8988T (cell line): ENCODE data around the gene R3HDM4.
"Not testable (repeated sequence)": the region's sequence is repeated elsewhere in the genome, so short reads cannot be mapped to it uniquely, and the experiment has no call there.

ENCODE experiments used
- DNase-seq: peaks from one replicate; pipeline ENCODE4 v3.0.0; 2011

The R3HDM4 gene

DNA sequence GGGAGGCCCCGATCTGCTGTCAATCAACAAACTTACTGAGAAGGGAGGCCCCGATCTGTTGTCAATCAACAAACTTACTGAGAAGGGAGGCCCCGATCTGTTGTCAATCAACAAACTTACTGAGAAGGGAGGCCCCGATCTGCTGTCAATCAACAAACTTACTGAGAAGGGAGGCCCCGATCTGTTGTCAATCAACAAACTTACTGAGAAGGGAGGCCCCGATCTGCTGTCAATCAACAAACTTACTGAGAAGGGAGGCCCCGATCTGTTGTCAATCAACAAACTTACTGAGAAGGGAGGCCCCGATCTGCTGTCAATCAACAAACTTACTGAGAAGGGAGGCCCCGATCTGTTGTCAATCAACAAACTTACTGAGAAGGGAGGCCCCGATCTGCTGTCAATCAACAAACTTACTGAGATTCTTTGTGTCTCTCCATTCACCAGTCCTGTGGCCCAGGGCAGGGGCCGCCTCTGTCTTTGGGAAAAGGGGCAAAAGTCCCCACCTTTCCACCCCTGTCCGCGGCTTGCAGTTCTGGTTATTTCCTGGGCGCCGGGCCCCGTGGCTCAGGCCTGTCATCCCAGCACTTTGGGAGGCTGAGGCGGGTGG lies 59.3 kb downstream of the R3HDM4 start:
- DNase-seq = not testable (repeated sequence)

DNA sequence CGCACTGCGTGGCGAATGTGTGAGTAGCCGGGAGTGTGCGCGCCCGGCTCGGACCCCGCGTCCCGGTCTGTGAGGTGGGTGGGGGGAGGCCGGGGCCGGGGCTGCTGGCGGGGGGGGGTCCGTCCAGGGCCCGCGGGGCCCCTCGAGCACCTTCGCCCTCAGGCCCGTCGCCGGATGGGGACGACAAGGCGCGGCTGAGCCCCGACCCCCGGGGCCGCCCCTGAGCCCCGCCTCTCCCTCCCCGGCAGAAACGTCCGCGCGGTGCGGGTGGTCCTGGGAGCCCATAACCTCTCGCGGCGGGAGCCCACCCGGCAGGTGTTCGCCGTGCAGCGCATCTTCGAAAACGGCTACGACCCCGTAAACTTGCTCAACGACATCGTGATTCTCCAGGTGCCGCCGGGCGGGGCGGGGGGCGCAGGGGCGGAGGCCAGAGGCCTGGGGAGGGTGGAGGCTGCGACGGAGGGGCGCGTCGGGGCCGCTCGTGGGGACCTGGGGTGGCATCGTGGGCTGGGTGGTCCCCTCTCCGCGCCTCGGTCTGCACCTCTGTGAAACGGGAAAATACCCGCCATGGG lies 59.9 kb downstream of the R3HDM4 start:
- DNase-seq = no peak

DNA sequence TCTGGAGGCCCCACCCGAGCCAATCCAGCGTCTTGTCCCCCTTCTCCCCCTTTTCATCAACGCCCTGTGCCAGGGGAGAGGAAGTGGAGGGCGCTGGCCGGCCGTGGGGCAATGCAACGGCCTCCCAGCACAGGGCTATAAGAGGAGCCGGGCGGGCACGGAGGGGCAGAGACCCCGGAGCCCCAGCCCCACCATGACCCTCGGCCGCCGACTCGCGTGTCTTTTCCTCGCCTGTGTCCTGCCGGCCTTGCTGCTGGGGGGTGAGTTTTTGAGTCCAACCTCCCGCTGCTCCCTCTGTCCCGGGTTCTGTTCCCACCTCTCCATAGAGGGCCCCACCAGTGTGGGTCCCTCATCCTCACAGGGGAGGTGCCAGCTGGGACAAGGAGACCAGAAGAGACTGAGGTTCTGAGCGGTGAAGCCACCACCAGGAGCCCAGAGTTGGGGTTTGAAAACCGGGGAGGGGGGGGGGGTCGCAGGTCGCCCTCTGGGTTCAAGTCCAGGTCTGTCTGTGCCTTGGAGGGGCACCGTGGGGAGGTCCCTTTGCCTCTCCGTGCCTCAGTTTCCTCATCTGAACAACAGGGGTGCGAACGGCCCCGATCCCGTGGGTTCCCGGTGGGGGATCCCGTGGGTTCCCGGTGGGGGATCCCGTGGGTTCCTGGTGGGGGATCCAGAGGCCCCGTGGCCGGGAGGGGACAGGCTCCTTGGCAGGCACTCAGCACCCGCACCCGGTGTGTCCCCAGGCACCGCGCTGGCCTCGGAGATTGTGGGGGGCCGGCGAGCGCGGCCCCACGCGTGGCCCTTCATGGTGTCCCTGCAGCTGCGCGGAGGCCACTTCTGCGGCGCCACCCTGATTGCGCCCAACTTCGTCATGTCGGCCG lies 60.6 kb downstream of the R3HDM4 start, which contains the start of gene ELANE:
Gene ELANE, plus strand, starts transcription at position 168 of the 878 bp plus-strand sequence. Its CDS starts 26 bp downstream, at position 194.
- DNase-seq = no peak

DNA sequence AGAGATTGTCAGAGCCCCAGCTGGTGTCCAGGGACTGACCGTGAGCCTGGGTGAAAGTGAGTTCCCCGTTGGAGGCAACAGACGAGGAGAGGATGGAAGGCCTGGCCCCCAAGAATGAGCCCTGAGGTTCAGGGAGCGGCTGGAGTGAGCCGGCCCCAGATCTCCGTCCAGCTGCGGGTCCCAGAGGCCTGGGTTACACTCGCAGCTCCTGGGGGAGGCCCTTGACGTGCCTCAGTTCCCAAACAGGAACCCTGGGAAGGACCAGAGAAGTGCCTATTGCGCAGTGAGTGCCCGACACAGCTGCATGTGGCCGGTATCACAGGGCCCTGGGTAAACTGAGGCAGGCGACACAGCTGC lies 62.1 kb downstream of the R3HDM4 start:
- DNase-seq = no peak

DNA sequence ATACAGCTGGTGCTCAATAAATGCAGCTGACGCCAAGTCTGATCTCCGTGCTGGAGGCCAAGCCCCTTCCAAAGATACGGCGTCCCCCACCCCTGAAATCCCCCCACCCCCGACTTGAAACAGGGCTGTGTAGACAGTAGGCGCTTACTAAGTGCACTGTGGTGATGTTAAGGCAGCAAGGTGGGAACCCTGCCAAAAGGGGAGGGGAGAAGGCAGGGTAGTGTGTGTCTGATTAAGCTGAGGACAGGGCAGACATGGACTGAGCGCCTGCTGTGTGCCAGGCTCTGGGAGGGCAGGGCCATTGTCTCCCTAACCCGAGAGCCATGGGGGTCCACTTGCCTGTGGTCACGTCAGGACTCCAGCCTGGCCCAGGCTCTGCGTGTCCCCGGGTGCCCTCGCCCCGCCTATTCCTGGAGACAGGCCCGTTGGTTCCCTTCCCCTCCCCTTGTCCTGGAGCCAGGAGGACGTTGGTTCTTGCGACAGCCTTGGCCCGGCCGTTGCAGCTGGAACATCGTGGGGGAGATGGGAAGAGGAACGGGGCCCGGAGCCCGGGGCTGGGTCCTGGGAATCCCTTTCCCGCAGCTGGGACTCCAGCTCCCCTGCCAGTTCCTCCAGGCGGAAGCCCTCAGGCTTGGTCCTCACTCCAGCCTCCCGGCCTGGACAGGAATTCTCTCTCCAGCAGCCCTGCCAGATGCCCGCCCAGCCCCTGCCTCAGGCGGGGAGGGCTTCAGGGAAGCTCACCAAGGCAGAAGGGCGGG lies 62.6 kb downstream of the R3HDM4 start:
- DNase-seq = peak; percentile 88

DNA sequence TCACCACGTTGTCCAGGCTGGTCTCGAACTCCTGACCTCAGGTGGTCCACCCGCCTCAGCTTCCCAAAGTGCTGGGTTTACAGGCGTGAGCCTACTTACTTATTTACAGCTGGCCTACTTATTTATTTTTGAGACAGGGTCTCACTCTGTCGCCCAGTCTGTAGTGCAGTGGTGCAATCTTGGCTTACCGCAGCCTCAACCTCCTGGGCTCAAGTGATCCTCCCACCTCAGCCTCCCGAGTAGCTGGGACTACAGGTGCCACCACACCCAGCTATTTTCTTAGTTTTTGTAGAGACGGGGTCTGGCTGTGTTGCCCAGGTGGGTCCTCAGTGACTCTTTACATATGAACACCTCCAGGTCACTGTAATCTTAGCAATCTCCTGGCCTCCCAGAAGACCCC lies 63.8 kb downstream of the R3HDM4 start:
- not testable (repeated sequence) for DNase-seq

DNA sequence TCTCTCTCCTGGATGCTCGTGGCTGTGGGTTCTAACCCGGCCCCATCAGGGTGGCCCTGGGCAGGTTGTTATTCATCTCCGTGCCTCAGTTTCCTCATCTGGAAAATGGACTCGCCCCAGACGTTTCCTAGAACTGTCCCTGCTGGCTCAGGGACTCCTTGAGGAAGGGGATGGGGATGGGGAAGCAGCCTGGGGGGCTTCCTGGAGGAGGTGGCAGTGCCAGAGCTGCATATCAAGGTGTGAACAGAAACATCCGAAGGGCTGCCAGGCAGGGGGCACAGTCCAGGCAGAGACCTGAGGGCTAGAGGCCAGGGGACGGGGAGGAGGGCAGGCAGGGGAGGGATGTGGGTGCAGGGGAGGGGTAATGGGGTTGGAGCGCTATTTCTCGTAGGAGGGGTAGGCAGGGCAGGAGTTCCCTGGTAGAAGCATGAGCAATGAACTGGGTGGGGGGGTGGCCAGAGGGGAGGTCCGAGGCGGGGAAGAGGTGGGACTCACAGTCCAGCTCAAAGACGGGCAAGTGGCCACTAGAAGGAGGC lies 64.6 kb downstream of the R3HDM4 start:
- no peak for DNase-seq
